ENCODE results near the gene MISP3.

Gene MISP3

DNA sequence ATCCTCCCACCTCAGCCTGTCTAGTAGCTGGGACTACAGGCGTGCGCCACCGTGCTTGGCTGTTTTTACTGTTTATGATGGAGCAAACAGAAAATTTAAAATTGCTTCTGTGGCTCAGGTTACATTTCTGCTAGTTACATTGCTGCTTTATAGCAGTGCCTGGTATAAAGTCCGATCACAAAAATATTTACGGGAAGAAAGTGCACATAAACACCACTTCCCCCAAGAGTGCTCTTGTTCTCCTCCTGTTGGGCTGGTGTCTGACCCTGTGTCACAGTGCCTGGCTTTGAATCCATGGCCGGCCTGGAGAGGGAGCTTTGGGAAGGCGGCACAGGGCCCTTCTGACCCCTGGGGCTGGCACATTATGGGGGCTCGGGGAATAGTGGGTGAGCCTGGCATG is 33.1 kb downstream of the MISP3 start:
- TF ChIP-seq TAF1 (IDR thresholded peaks at IDR 0.05; ENCODE audit: borderline replicate concordance, insufficient read depth, low read length): no peak
- TF ChIP-seq, protein P1, sequence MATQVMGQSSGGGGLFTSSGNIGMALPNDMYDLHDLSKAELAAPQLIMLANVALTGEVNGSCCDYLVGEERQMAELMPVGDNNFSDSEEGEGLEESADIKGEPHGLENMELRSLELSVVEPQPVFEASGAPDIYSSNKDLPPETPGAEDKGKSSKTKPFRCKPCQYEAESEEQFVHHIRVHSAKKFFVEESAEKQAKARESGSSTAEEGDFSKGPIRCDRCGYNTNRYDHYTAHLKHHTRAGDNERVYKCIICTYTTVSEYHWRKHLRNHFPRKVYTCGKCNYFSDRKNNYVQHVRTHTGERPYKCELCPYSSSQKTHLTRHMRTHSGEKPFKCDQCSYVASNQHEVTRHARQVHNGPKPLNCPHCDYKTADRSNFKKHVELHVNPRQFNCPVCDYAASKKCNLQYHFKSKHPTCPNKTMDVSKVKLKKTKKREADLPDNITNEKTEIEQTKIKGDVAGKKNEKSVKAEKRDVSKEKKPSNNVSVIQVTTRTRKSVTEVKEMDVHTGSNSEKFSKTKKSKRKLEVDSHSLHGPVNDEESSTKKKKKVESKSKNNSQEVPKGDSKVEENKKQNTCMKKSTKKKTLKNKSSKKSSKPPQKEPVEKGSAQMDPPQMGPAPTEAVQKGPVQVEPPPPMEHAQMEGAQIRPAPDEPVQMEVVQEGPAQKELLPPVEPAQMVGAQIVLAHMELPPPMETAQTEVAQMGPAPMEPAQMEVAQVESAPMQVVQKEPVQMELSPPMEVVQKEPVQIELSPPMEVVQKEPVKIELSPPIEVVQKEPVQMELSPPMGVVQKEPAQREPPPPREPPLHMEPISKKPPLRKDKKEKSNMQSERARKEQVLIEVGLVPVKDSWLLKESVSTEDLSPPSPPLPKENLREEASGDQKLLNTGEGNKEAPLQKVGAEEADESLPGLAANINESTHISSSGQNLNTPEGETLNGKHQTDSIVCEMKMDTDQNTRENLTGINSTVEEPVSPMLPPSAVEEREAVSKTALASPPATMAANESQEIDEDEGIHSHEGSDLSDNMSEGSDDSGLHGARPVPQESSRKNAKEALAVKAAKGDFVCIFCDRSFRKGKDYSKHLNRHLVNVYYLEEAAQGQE (IDR thresholded peaks at IDR 0.05; ENCODE audit: insufficient read depth in 1 of 2, low read depth in 2 of 2, low read length in 2 of 2): no peak
- TF ChIP-seq POLR2AphosphoS5 (IDR thresholded peaks at IDR 0.05; ENCODE audit: low read depth, low read length): no peak
- no peak for TF ChIP-seq FOXP2 (optimal IDR thresholded peaks at IDR 0.05; ENCODE audit: borderline replicate concordance, extremely low read depth, extremely low read length, insufficient read depth)
- TF ChIP-seq SIN3A (IDR thresholded peaks at IDR 0.05; ENCODE audit: borderline replicate concordance, insufficient read depth, low read length): no peak

- TF ChIP-seq, protein P1 (IDR thresholded peaks at IDR 0.05; ENCODE audit: insufficient read depth in 1 of 2, low read depth in 2 of 2, low read length in 2 of 2): no peak
- no peak for TF ChIP-seq TAF1 (IDR thresholded peaks at IDR 0.05; ENCODE audit: borderline replicate concordance, insufficient read depth, low read length)
- no peak for TF ChIP-seq SIN3A (IDR thresholded peaks at IDR 0.05; ENCODE audit: borderline replicate concordance, insufficient read depth, low read length)
- TF ChIP-seq POLR2AphosphoS5 (IDR thresholded peaks at IDR 0.05; ENCODE audit: low read depth, low read length): no peak
- TF ChIP-seq FOXP2 (optimal IDR thresholded peaks at IDR 0.05; ENCODE audit: borderline replicate concordance, extremely low read depth, extremely low read length, insufficient read depth): no peak
Observed at GRCh38 chr19:14106840-14107239, 34.3 kb downstream of the MISP3 start.

- TF ChIP-seq, protein P1 (IDR thresholded peaks at IDR 0.05; ENCODE audit: insufficient read depth in 1 of 2, low read depth in 2 of 2, low read length in 2 of 2): no peak
- TF ChIP-seq TAF1 (IDR thresholded peaks at IDR 0.05; ENCODE audit: borderline replicate concordance, insufficient read depth, low read length): no peak
- no peak for TF ChIP-seq FOXP2 (optimal IDR thresholded peaks at IDR 0.05; ENCODE audit: borderline replicate concordance, extremely low read depth, extremely low read length, insufficient read depth)
- no peak for TF ChIP-seq POLR2AphosphoS5 (IDR thresholded peaks at IDR 0.05; ENCODE audit: low read depth, low read length)
- TF ChIP-seq SIN3A (IDR thresholded peaks at IDR 0.05; ENCODE audit: borderline replicate concordance, insufficient read depth, low read length): no peak
Observed at GRCh38 chr19:14107581-14108461, 35.2 kb downstream of the MISP3 start.

GRCh38 chr19:14110650-14111049 is 38.1 kb downstream of the MISP3 start:
- TF ChIP-seq POLR2AphosphoS5 (IDR thresholded peaks at IDR 0.05; ENCODE audit: low read depth, low read length): no peak
- TF ChIP-seq, protein P1 (IDR thresholded peaks at IDR 0.05; ENCODE audit: insufficient read depth in 1 of 2, low read depth in 2 of 2, low read length in 2 of 2): no peak
- TF ChIP-seq SIN3A (IDR thresholded peaks at IDR 0.05; ENCODE audit: borderline replicate concordance, insufficient read depth, low read length): no peak
- TF ChIP-seq TAF1 (IDR thresholded peaks at IDR 0.05; ENCODE audit: borderline replicate concordance, insufficient read depth, low read length): no peak
- no peak for TF ChIP-seq FOXP2 (optimal IDR thresholded peaks at IDR 0.05; ENCODE audit: borderline replicate concordance, extremely low read depth, extremely low read length, insufficient read depth)
